SK-N-SH (cell line): Measurements from ENCODE around the gene CYP26B1. TPM values are rescaled to one million over a fixed set of nuclear protein-coding genes. Genes with fewer than 3 reads are reported as not detected.

Experiments
- CTCF ChIA-PET: fragments of 300-600, 350-600 bp; formaldehyde crosslinking; extraction: SDS; loops from one replicate; lab custom pipeline; 2021; lab: Yijun Ruan, JAX
- POLR2A ChIA-PET: fragments of 350-600 bp; sonication (Branson Sonifier 250); formaldehyde crosslinking; extraction: SDS; loops from one replicate; lab custom pipeline; 2020; ENCODE audit warnings: antibody characterized with exemption, inconsistent platforms; lab: Yijun Ruan, JAX
- DNase-seq: peaks from one replicate; pipeline ENCODE4 v3.0.0; 2012
- H2AFZ ChIP-seq: fragments of 200-600 bp; sonication (generic); 2 replicates; pipeline ENCODE4 v1.8.1; 2016; ENCODE audit warnings: antibody characterized with exemption, mild to moderate bottlenecking, low read depth
- H3F3A ChIP-seq: fragments of 200-600 bp; sonication (generic); replicated peaks from 2 replicates; pipeline ENCODE3; 2016; ENCODE audit warnings: antibody characterized with exemption, mild to moderate bottlenecking; ENCODE audit not compliant: insufficient read depth
- H3K27ac ChIP-seq, 2 experiments: fragments of 200-500 bp in 1 of 2; fragments of 200-600 bp in 1 of 2; sonication (Bioruptor generic) in 1 of 2; sonication (generic), shearing (Covaris generic) in 1 of 2; 2 replicates each; pipeline versions ENCODE4 v1.5.1 to v1.6.1; 2014 to 2016; ENCODE audit warnings: low read depth in 2 of 2, inconsistent platforms in 1 of 2, low read length in 1 of 2, mild to moderate bottlenecking in 1 of 2, mixed read lengths in 1 of 2
- H3K27me3 ChIP-seq: fragments of 200-600 bp; sonication (generic), shearing (Covaris generic); 2 replicates; pipeline ENCODE4 v1.6.1; 2016; ENCODE audit warnings: mixed run types; ENCODE audit not compliant: insufficient read depth
- H3K36me3 ChIP-seq, 2 experiments: fragments of 200-500 bp in 1 of 2; fragments of 200-600 bp in 1 of 2; sonication (Bioruptor generic) in 1 of 2; sonication (generic) in 1 of 2; replicated peaks in 1 of 2; 2 replicates each; pipeline versions ENCODE3 to v1.5.1; 2014 to 2016; ENCODE audit warnings: low read length in 1 of 2, mild to moderate bottlenecking in 1 of 2; ENCODE audit not compliant: insufficient read depth in 2 of 2, control insufficient read depth in 1 of 2
- H3K4me1 ChIP-seq, 2 experiments: fragments of 200-500 bp in 1 of 2; fragments of 200-600 bp in 1 of 2; sonication (Bioruptor generic) in 1 of 2; sonication (generic), shearing (Covaris generic) in 1 of 2; 2 replicates each; pipeline versions ENCODE4 v1.5.1 to v1.6.1; 2014 to 2016; ENCODE audit warnings: low read depth in 1 of 2, low read length in 1 of 2, mixed run types in 1 of 2; ENCODE audit not compliant: insufficient read depth in 2 of 2, control insufficient read depth in 1 of 2
- H3K4me2 ChIP-seq: fragments of 200-600 bp; sonication (generic), shearing (Covaris generic); 2 replicates; pipeline ENCODE4 v1.6.1; 2017; ENCODE audit warnings: mixed run types
- H3K4me3 ChIP-seq, 2 experiments: fragments of 200-500 bp in 1 of 2; fragments of 200-600 bp in 1 of 2; sonication (Bioruptor generic) in 1 of 2; sonication (generic), shearing (Covaris generic) in 1 of 2; 2 replicates each; pipeline versions ENCODE4 v1.5.1 to v1.8.1; 2014 to 2016; ENCODE audit warnings: low read depth in 2 of 2, inconsistent platforms in 1 of 2, low read length in 1 of 2, mild to moderate bottlenecking in 1 of 2, mixed read lengths in 1 of 2, moderate library complexity in 1 of 2
- H3K79me2 ChIP-seq: fragments of 200-600 bp; sonication (generic); 2 replicates; pipeline ENCODE4 v1.8.1; 2017; ENCODE audit warnings: mild to moderate bottlenecking; ENCODE audit not compliant: insufficient read depth
- H3K9ac ChIP-seq: fragments of 200-600 bp; sonication (generic); 2 replicates; pipeline ENCODE4 v1.6.1; 2017; ENCODE audit warnings: mixed run types
- H3K9me2 ChIP-seq: fragments of 200-600 bp; sonication (generic); 2 replicates; pipeline ENCODE4 v1.6.1; 2017; ENCODE audit warnings: mixed run types
- H3K9me3 ChIP-seq: fragments of 200-600 bp; sonication (generic); 2 replicates; pipeline ENCODE4 v1.6.1; 2017; ENCODE audit warnings: mixed run types, mild to moderate bottlenecking, moderate library complexity
- H4K20me1 ChIP-seq: fragments of 200-600 bp; sonication (generic); 2 replicates; pipeline ENCODE4 v1.6.1; 2017; ENCODE audit warnings: mild to moderate bottlenecking, mixed run types; ENCODE audit not compliant: insufficient read depth
- CTCF ChIP-seq: fragments of 200-600 bp; sonication (generic); IDR thresholded peaks from 2 replicates; pipeline ENCODE4 v1.6.1; 2017; ENCODE audit warnings: antibody characterized with exemption, mild to moderate bottlenecking, moderate library complexity
- EP300 ChIP-seq, 2 experiments: IDR thresholded peaks; 2 replicates each; pipeline versions ENCODE4 v1.4.0 to v1.6.1; 2012; ENCODE audit warnings: borderline replicate concordance in 1 of 2, low read depth in 1 of 2, low read length in 1 of 2
- EZH2phosphoT487 ChIP-seq: fragments of 200-600 bp; sonication (generic); IDR thresholded peaks from 2 replicates; pipeline ENCODE4 v1.6.1; 2017; ENCODE audit warnings: low read depth, mixed run types, mild to moderate bottlenecking, antibody characterized with exemption, moderate library complexity, borderline replicate concordance
- FOSL2 ChIP-seq: IDR thresholded peaks from 2 replicates; pipeline ENCODE4 v1.4.0; 2012; ENCODE audit warnings: low read depth, mild to moderate bottlenecking, moderate library complexity, borderline replicate concordance
- FOXJ3 ChIP-seq: sonication (generic); formaldehyde crosslinking; IDR thresholded peaks from 2 replicates; pipeline ENCODE4 v1.5.1; 2020; ENCODE audit warnings: mild to moderate bottlenecking, missing genetic modification reagents
- FOXM1 ChIP-seq: IDR thresholded peaks from 2 replicates; pipeline ENCODE4 v1.4.0; 2012; ENCODE audit warnings: low read depth, mild to moderate bottlenecking
- GABPA ChIP-seq: IDR thresholded peaks from 2 replicates; pipeline ENCODE4 v1.4.0; 2012; ENCODE audit warnings: low read depth, mild to moderate bottlenecking
- GATA2 ChIP-seq: sonication (generic); formaldehyde crosslinking; IDR thresholded peaks from 2 replicates; pipeline ENCODE4 v1.5.0; 2020; ENCODE audit warnings: mild to moderate bottlenecking, missing genetic modification reagents
- MEF2A ChIP-seq: IDR thresholded peaks from 2 replicates; pipeline ENCODE4 v1.4.0; 2012; ENCODE audit warnings: low read depth, borderline replicate concordance
- POLR2AphosphoS5 ChIP-seq: IDR thresholded peaks from 2 replicates; pipeline ENCODE4 v1.6.1; 2012; ENCODE audit warnings: low read depth, low read length
- RCOR1 ChIP-seq: fragments of 150-350 bp; IDR thresholded peaks from 2 replicates; pipeline ENCODE4 v1.6.1; 2017; ENCODE audit warnings: antibody characterized with exemption, low read length
- RXRA ChIP-seq: IDR thresholded peaks from 2 replicates; pipeline ENCODE4 v1.4.0; 2012; ENCODE audit warnings: low read depth, mild to moderate bottlenecking, borderline replicate concordance
- SIN3A ChIP-seq: IDR thresholded peaks from 2 replicates; pipeline ENCODE4 v1.6.1; 2012; ENCODE audit warnings: low read depth, mild to moderate bottlenecking, low read length, moderate library complexity, borderline replicate concordance
- SMC3 ChIP-seq: IDR thresholded peaks from 2 replicates; pipeline ENCODE4 v1.6.1; 2012; ENCODE audit warnings: low read depth, low read length, improper control_type of control experiment
- TAF1 ChIP-seq: IDR thresholded peaks from 2 replicates; pipeline ENCODE4 v1.6.1; 2012; ENCODE audit warnings: low read depth, mild to moderate bottlenecking, low read length, moderate library complexity, borderline replicate concordance
- TEAD4 ChIP-seq: IDR thresholded peaks from 2 replicates; pipeline ENCODE4 v1.4.0; 2012; ENCODE audit warnings: mild to moderate bottlenecking, borderline replicate concordance; ENCODE audit not compliant: insufficient read depth
- USF1 ChIP-seq: IDR thresholded peaks from 2 replicates; pipeline ENCODE4 v1.4.0; 2012; ENCODE audit warnings: low read depth, borderline replicate concordance
- YY1 ChIP-seq: IDR thresholded peaks from 2 replicates; pipeline ENCODE4 v1.4.0; 2012; ENCODE audit warnings: low read depth, mild to moderate bottlenecking
- WGBS: methylation state at CpG from one replicate; pipeline ENCODE4 v1.1.6; 2017; ENCODE audit warnings: low lambda C conversion rate; 5-methylcytosine and 5-hydroxymethylcytosine counted together
- polyA plus RNA-seq, 3 experiments: library from polyadenylated mRNA; depleted of rRNA; stranded (reverse); fragments of >200 nt; gene quantifications; 2 replicates each; pipeline ENCODE4 v1.2.3, GENCODE V29; 2012
- TF ChIP-seq, protein P1 (sequence below): IDR thresholded peaks from 2 replicates; pipeline ENCODE4 v1.6.1; 2012; ENCODE audit warnings: mild to moderate bottlenecking, low read depth, low read length, moderate library complexity

Gene CYP26B1
- polyA plus RNA-seq, 1 of the 3 experiments (the other 2 are of a cell fraction), result 0.33 TPM

- TF ChIP-seq, protein P1, sequence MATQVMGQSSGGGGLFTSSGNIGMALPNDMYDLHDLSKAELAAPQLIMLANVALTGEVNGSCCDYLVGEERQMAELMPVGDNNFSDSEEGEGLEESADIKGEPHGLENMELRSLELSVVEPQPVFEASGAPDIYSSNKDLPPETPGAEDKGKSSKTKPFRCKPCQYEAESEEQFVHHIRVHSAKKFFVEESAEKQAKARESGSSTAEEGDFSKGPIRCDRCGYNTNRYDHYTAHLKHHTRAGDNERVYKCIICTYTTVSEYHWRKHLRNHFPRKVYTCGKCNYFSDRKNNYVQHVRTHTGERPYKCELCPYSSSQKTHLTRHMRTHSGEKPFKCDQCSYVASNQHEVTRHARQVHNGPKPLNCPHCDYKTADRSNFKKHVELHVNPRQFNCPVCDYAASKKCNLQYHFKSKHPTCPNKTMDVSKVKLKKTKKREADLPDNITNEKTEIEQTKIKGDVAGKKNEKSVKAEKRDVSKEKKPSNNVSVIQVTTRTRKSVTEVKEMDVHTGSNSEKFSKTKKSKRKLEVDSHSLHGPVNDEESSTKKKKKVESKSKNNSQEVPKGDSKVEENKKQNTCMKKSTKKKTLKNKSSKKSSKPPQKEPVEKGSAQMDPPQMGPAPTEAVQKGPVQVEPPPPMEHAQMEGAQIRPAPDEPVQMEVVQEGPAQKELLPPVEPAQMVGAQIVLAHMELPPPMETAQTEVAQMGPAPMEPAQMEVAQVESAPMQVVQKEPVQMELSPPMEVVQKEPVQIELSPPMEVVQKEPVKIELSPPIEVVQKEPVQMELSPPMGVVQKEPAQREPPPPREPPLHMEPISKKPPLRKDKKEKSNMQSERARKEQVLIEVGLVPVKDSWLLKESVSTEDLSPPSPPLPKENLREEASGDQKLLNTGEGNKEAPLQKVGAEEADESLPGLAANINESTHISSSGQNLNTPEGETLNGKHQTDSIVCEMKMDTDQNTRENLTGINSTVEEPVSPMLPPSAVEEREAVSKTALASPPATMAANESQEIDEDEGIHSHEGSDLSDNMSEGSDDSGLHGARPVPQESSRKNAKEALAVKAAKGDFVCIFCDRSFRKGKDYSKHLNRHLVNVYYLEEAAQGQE, result no peak
- TF ChIP-seq GATA2, result no peak
- TF ChIP-seq EZH2phosphoT487, result no peak
- TF ChIP-seq FOSL2, result no peak
Observed at GRCh38 chr2:72183016-72183415, 35.4 kb upstream of the CYP26B1 start (continued).

GRCh38 chr2:72182547-72182946 is 34.9 kb upstream of the CYP26B1 start:
- WGBS, result 84% methylated on average over 4 of the region's 4 CpGs
- Histone ChIP-seq H3K9ac (no peak overlapping the region), H3K9me3 (no peaks in the 10 kb centered on the region), H3K27ac (no peak overlapping the region), H3K36me3 (peaks cover 0 to 10% of the 10 kb centered on the region in 2 experiments), H3K4me2 (no peak overlapping the region), H4K20me1 (no peaks in the 10 kb centered on the region), H3K27me3 (no peaks in the 10 kb centered on the region), H3K4me1 (no peaks in the 10 kb centered on the region), H2AFZ (no peak overlapping the region), H3K79me2 (no peaks in the 10 kb centered on the region), H3K4me3 (no peak overlapping the region), H3F3A (no peaks in the 10 kb centered on the region), H3K9me2 (no peaks in the 10 kb centered on the region)
- ChIA-PET POLR2A (no interaction called here), CTCF (interaction anchor here (1.2 kb wide), 1 partner anchor 9 kb away, joined by 3 read pairs; no protein-coding TSS in a partner anchor)
- TF ChIP-seq MEF2A, result no peak
- no peak for TF ChIP-seq TEAD4
- no peak for TF ChIP-seq SMC3
- TF ChIP-seq GABPA, result no peak
- no peak for TF ChIP-seq EZH2phosphoT487
- TF ChIP-seq RCOR1, result no peak
- TF ChIP-seq POLR2AphosphoS5, result no peak
- TF ChIP-seq RXRA, result no peak
- TF ChIP-seq EP300 (IDR thresholded peaks at IDR 0.05; ENCODE audit: borderline replicate concordance in 1 of 2, low read depth in 1 of 2, low read length in 1 of 2), result no peak
- DNase-seq, result no peak

GRCh38 chr2:72181616-72182015 is 34.0 kb upstream of the CYP26B1 start:
- Histone ChIP-seq H2AFZ (no peak overlapping the region), H3F3A (no peaks in the 10 kb centered on the region), H3K27ac (no peak overlapping the region), H3K4me3 (no peak overlapping the region), H3K36me3 (peaks cover 0 to 12% of the 10 kb centered on the region in 2 experiments), H3K9me2 (no peaks in the 10 kb centered on the region), H3K4me2 (no peak overlapping the region), H3K27me3 (no peaks in the 10 kb centered on the region), H3K9ac (no peak overlapping the region), H3K79me2 (no peaks in the 10 kb centered on the region), H3K9me3 (no peaks in the 10 kb centered on the region), H3K4me1 (no peaks in the 10 kb centered on the region), H4K20me1 (no peaks in the 10 kb centered on the region)
- ChIA-PET CTCF (interaction anchor here (1.2 kb wide), 1 partner anchor 8 kb away, joined by 3 read pairs; no protein-coding TSS in a partner anchor), POLR2A (no interaction called here)
- WGBS, result 93% methylated on average over 2 of the region's 2 CpGs
- no peak for DNase-seq
- TF ChIP-seq TAF1, result no peak
- no peak for TF ChIP-seq FOXJ3 (CRISPR knock-in tag)
- no peak for TF ChIP-seq USF1
- no peak for TF ChIP-seq GATA2
- TF ChIP-seq YY1, result no peak
- no peak for TF ChIP-seq SIN3A
- TF ChIP-seq FOXM1, result no peak
- TF ChIP-seq EP300 (IDR thresholded peaks at IDR 0.05; ENCODE audit: borderline replicate concordance in 1 of 2, low read depth in 1 of 2, low read length in 1 of 2), result no peak
- no peak for TF ChIP-seq CTCF
- TF ChIP-seq FOSL2, result no peak
